Endothelial cell of umbilical vein (primary cell): ENCODE data around the gene UCKL1. TPM values are rescaled to one million over a fixed set of nuclear protein-coding genes. Genes with fewer than 3 reads are reported as not detected.

Experiments
- BruUV-seq: library from RNA; stranded (reverse); fragments of 400-500 nt; replicated peaks from 2 replicates; lab custom pipeline; 2021; lab: Mats Ljungman, UMichigan
- CTCF ChIA-PET: fragments of 300-600, 350-600 bp; sonication (Branson Sonifier 250); formaldehyde crosslinking; loops from one replicate; lab custom pipeline; 2021; ENCODE audit warnings: antibody characterized with exemption, inconsistent platforms; lab: Charles Lee
- POLR2A ChIA-PET: fragments of 300-600, 350-600 bp; sonication (Branson Sonifier 250); formaldehyde crosslinking; loops from one replicate; lab custom pipeline; 2021; ENCODE audit warnings: antibody characterized with exemption, inconsistent platforms; lab: Charles Lee
- DNase-seq: peaks from one replicate; pipeline ENCODE4 v3.0.0-alpha.2; 2011; ENCODE audit warnings: low read depth, low spot score
- FAIRE-seq: peaks from 2 replicates; lab custom pipeline; 2011; peaks lifted over from hg19 to GRCh38; lab: Jason Lieb, UNC
- H2AFZ ChIP-seq: 2 replicates; pipeline ENCODE4 v1.6.0; 2012; ENCODE audit warnings: low read depth, low read length, control low read depth, inconsistent platforms
- H3K27ac ChIP-seq: 2 replicates; pipeline ENCODE4 v1.5.1; 2011; ENCODE audit warnings: low read depth, mild to moderate bottlenecking, control low read depth, low read length, moderate library complexity; ENCODE audit not compliant: insufficient read depth
- H3K27me3 ChIP-seq, 2 experiments: 2 replicates each; pipeline versions ENCODE4 v1.6.0 to v1.6.1; 2011; ENCODE audit warnings: low read length in 2 of 2, mixed read lengths in 1 of 2; ENCODE audit not compliant: control insufficient read depth in 2 of 2, insufficient read depth in 2 of 2
- H3K36me3 ChIP-seq, 2 experiments: 2 replicates in 1 of 2; 3 replicates in 1 of 2; pipeline ENCODE4 v1.5.1; 2011; ENCODE audit warnings: low read length in 2 of 2, mild to moderate bottlenecking in 1 of 2, moderate library complexity in 1 of 2; ENCODE audit not compliant: control insufficient read depth in 2 of 2, insufficient read depth in 2 of 2; ENCODE audit errors: extremely low read depth in 1 of 2
- H3K4me1 ChIP-seq: 3 replicates; pipeline ENCODE4 v1.5.1; 2011; ENCODE audit warnings: mild to moderate bottlenecking, low read length; ENCODE audit not compliant: control insufficient read depth, insufficient read depth; ENCODE audit errors: extremely low read depth
- H3K4me2 ChIP-seq: 2 replicates; pipeline ENCODE4 v1.6.1; 2011; ENCODE audit warnings: low read length, control low read depth, mixed read lengths; ENCODE audit not compliant: insufficient read depth
- H3K4me3 ChIP-seq, 3 experiments: fragments of 200-600 bp in 1 of 3; sonication (generic), shearing (Covaris generic) in 1 of 3; replicated peaks in 1 of 3; 2 replicates each; pipeline ENCODE4 v1.5.1; 2011 to 2016; ENCODE audit warnings: control low read depth in 3 of 3, low read length in 3 of 3, mild to moderate bottlenecking in 2 of 3, inconsistent platforms in 1 of 3, low read depth in 1 of 3, moderate library complexity in 1 of 3; ENCODE audit not compliant: insufficient read depth in 1 of 3
- H3K79me2 ChIP-seq: 2 replicates; pipeline ENCODE4 v1.6.0; 2012; ENCODE audit warnings: low read length, inconsistent platforms; ENCODE audit not compliant: control insufficient read depth, insufficient read depth
- H3K9ac ChIP-seq: replicated peaks from 2 replicates; pipeline ENCODE3; 2011; ENCODE audit warnings: low read length, control low read depth; ENCODE audit not compliant: insufficient read depth; ENCODE audit errors: extremely low read depth
- H3K9me1 ChIP-seq: replicated peaks from 3 replicates; pipeline ENCODE4 v1.6.0; 2011; ENCODE audit warnings: mild to moderate bottlenecking, low read length; ENCODE audit not compliant: control insufficient read depth, insufficient read depth; ENCODE audit errors: extremely low read depth
- H3K9me3 ChIP-seq: replicated peaks from 2 replicates; pipeline ENCODE4 v1.5.1; 2012; ENCODE audit warnings: low read length, inconsistent platforms; ENCODE audit not compliant: control insufficient read depth, insufficient read depth
- H4K20me1 ChIP-seq: replicated peaks from 2 replicates; pipeline ENCODE3; 2011; ENCODE audit warnings: mild to moderate bottlenecking, low read length; ENCODE audit not compliant: control insufficient read depth, insufficient read depth; ENCODE audit errors: extremely low read depth
- CTCF ChIP-seq, 2 donors: IDR thresholded peaks; 1 replicate in 1 of 2; 2 replicates in 1 of 2; pipeline ENCODE4 v1.5.1; 2011; ENCODE audit warnings: low read length in 2 of 2, mild to moderate bottlenecking in 2 of 2, moderate library complexity in 2 of 2, control low read depth in 1 of 2, inconsistent platforms in 1 of 2, low read depth in 1 of 2; ENCODE audit not compliant: insufficient read depth in 1 of 2; ENCODE audit errors: extremely low read depth in 1 of 2
- FOS ChIP-seq: IDR thresholded peaks from 2 replicates; pipeline ENCODE4 v1.6.1; 2011; ENCODE audit warnings: mild to moderate bottlenecking, low read length, moderate library complexity, borderline replicate concordance; ENCODE audit not compliant: insufficient read depth
- GATA2 ChIP-seq: IDR thresholded peaks from 2 replicates; pipeline ENCODE4 v1.7.0; 2011; ENCODE audit warnings: low read depth, mild to moderate bottlenecking, moderate library complexity, mixed read lengths, low read length; ENCODE audit not compliant: insufficient read length, insufficient read depth
- JUN ChIP-seq: IDR thresholded peaks from 2 replicates; pipeline ENCODE4 v1.6.1; 2011; ENCODE audit warnings: borderline replicate concordance, low read depth; ENCODE audit not compliant: insufficient read length, insufficient read depth
- MAX ChIP-seq: IDR thresholded peaks from 2 replicates; pipeline ENCODE4 v1.6.1; 2011; ENCODE audit not compliant: insufficient read depth, insufficient read length
- MYC ChIP-seq: IDR thresholded peaks from one replicate; pipeline ENCODE4 v1.6.1; 2011; ENCODE audit warnings: mild to moderate bottlenecking, low read depth, low read length
- POLR2A ChIP-seq: IDR thresholded peaks from 2 replicates; pipeline ENCODE4 v1.6.1; 2012; ENCODE audit warnings: low read depth, mild to moderate bottlenecking, control low read depth, low read length
- POLR2AphosphoS5 ChIP-seq: IDR thresholded peaks from 2 replicates; pipeline ENCODE4 v1.6.1; 2012; ENCODE audit warnings: low read depth, mild to moderate bottlenecking, control low read depth, low read length, moderate library complexity; ENCODE audit not compliant: insufficient read depth
- dilution Hi-C: fragments of 300-500 bp; cut with MboI; formaldehyde crosslinking; loops from one replicate; pipeline ENCODE4 v1.15.0; 2019; ENCODE audit warnings: low sequenced_read_pairs; ENCODE audit not compliant: extremely low pct_ligation_motif_present
- intact Hi-C: fragments of 100-400 bp; cut with micrococcal nuclease; formaldehyde crosslinking; loops from one replicate; pipeline ENCODE4 v1.10.0; 2022
- polyA plus RNA-seq, 4 experiments: library from polyadenylated mRNA; depleted of rRNA in 3 of 4; stranded (reverse) in 3 of 4; unstranded in 1 of 4; fragments of >200 nt; gene quantifications; 2 replicates each; pipeline versions ENCODE4 v1.2.1 to v1.2.3, GENCODE V29; 2011 to 2012; ENCODE audit warnings: missing spikeins in 1 of 4
- total RNA-seq: library from RNA; stranded (reverse); gene quantifications from 2 replicates; pipeline ENCODE4 v1.2.3, GENCODE V29; 2021

Gene UCKL1
- total and polyA plus RNA-seq, 2 donors (not counting 3 experiments of a cell fraction or from before 2014, with no cell fraction given): 51.1 to 78.8 TPM

DNA sequence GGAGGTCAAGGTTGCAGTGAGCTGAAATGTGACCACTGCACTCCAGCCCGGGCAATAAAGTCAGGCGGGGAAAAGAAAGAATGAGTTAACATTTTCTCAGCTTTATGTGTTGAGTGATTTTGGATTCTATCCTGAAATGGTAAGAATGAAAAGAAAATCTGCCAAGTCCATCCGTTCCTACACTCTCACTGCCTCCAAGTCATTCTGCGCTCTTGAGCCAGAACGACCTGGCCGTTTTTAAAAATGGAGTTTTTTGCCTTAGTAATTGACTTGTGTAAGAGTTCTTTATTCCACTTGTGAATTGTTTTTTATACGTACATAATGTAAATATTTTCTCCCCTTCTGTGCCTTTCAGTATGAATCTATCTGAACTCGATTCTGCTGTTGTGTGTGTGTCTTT, 32.6 kb downstream of the UCKL1 start:
- POLR2A ChIA-PET: no interaction called here
- no peaks in the 10 kb centered on the region for H3K27me3 ChIP-seq

More for the DNA sequence above, 32.6 kb downstream of the UCKL1 start:
- CTCF ChIA-PET: interaction anchor here (1.2 kb wide), 1 partner anchor 50 kb away, joined by 3 read pairs; no protein-coding TSS in a partner anchor
- H3K36me3 ChIP-seq: peaks cover 10 to 13% of the 10 kb centered on the region in 2 experiments
- no peaks in the 10 kb centered on the region for H3K4me1 ChIP-seq
- FAIRE-seq (no peak), DNase-seq (no peak)
- peaks cover 8% of the 10 kb centered on the region for H4K20me1 ChIP-seq
- no peak overlapping the region for H3K4me3 ChIP-seq
- no peak for TF ChIP-seq GATA2
- TF ChIP-seq MAX: no peak
- TF ChIP-seq MYC: no peak
- no peak for TF ChIP-seq CTCF (IDR thresholded peaks at IDR 0.05; ENCODE audit: extremely low read depth in 1 of 2, insufficient read depth in 1 of 2, low read depth in 1 of 2, low read length in 2 of 2)
- no peak for TF ChIP-seq POLR2A
- no peak for TF ChIP-seq FOS
- no peak for TF ChIP-seq POLR2AphosphoS5
- no peak for TF ChIP-seq JUN
- H3K79me2 ChIP-seq: peaks cover 76% of the 10 kb centered on the region
- H3K9ac ChIP-seq: no peak overlapping the region
- no peaks in the 10 kb centered on the region for H3K9me3 ChIP-seq
- dilution Hi-C loops (no loop called here), intact Hi-C loops (no loop called here)
- H3K9me1 ChIP-seq: no peaks in the 10 kb centered on the region
- H2AFZ ChIP-seq: no peak overlapping the region
- BruUV-seq: no TSS peak
- H3K27ac ChIP-seq: no peak overlapping the region
- no peak overlapping the region for H3K4me2 ChIP-seq
